HCT116 (cell line): ENCODE measurements around the gene GRAMD2A. TPM values are rescaled to one million over a fixed set of nuclear protein-coding genes. Genes with fewer than 3 reads are reported as not detected.

Experiments used
- ATAC-seq: fragments of 200-7000 bp; cut with Tn5 transposase; 2 replicates; pipeline ENCODE4 v1.9.1; 2020; ENCODE audit warnings: mild to moderate bottlenecking, moderate library complexity
- BruUV-seq: library from RNA; stranded (reverse); fragments of 400-500 nt; replicated peaks from 2 replicates; lab custom pipeline; 2021; lab: Mats Ljungman, UMichigan
- CTCF ChIA-PET: fragments of 300-600 bp; sonication (Branson Sonifier 250); formaldehyde crosslinking; loops from one replicate; lab custom pipeline; 2021; ENCODE audit warnings: antibody characterized with exemption; lab: Charles Lee
- POLR2A ChIA-PET: fragments of 300-600, 350-600 bp; sonication (Branson Sonifier 250); formaldehyde crosslinking; loops from one replicate; lab custom pipeline; 2021; ENCODE audit warnings: antibody characterized with exemption; lab: Charles Lee
- RAD21 ChIA-PET, 2 experiments: fragments of 300-600 bp; sonication (Branson Sonifier 250); formaldehyde crosslinking; loops; one replicate each; lab custom pipeline; 2023; ENCODE audit warnings: low total read pairs in 2 of 2; ENCODE audit not compliant: uncharacterized antibody in 2 of 2, unreplicated experiment in 2 of 2, low non-redundant PET in 1 of 2; lab: Charles Lee
- DNase-seq: peaks from one replicate; pipeline ENCODE4 v3.0.0-alpha.2; 2010; ENCODE audit warnings: low read depth, low spot score
- H2AFZ ChIP-seq: fragments of 200-600 bp; shearing (Covaris generic), sonication (generic); 2 replicates; pipeline ENCODE4 v1.6.1; 2017; ENCODE audit warnings: low read depth, mixed run types, mixed read lengths, antibody characterized with exemption, low read length; ENCODE audit not compliant: poor library complexity, severe bottlenecking
- H3K27ac ChIP-seq: 2 replicates; pipeline ENCODE4 v1.5.1; 2012; ENCODE audit warnings: low read depth, low read length
- H3K27me3 ChIP-seq: fragments of 200-600 bp; sonication (generic); 2 replicates; pipeline ENCODE4 v1.6.1; 2016; ENCODE audit warnings: mixed run types, low read length, mixed read lengths; ENCODE audit not compliant: insufficient read depth
- H3K36me3 ChIP-seq, 2 experiments: fragments of 200-500 bp in 1 of 2; fragments of 200-600 bp in 1 of 2; sonication (Bioruptor generic) in 1 of 2; sonication (generic) in 1 of 2; 2 replicates each; pipeline versions ENCODE4 v1.5.1 to v1.6.1; 2014 to 2016; ENCODE audit warnings: low read length in 2 of 2, inconsistent platforms in 1 of 2, mixed read lengths in 1 of 2, mixed run types in 1 of 2; ENCODE audit not compliant: insufficient read depth in 2 of 2, control insufficient read depth in 1 of 2
- H3K4me1 ChIP-seq, 2 experiments: fragments of 200-600 bp in 1 of 2; sonication (generic) in 1 of 2; 2 replicates each; pipeline versions ENCODE4 v1.5.1 to v1.6.1; 2012 to 2017; ENCODE audit warnings: low read length in 2 of 2, inconsistent platforms in 1 of 2, mild to moderate bottlenecking in 1 of 2, mixed read lengths in 1 of 2, mixed run types in 1 of 2, moderate library complexity in 1 of 2; ENCODE audit not compliant: insufficient read depth in 2 of 2, control insufficient read depth in 1 of 2
- H3K4me2 ChIP-seq: fragments of 200-600 bp; sonication (generic); 2 replicates; pipeline ENCODE4 v1.6.1; 2017; ENCODE audit warnings: mixed run types, low read length, mixed read lengths
- H3K4me3 ChIP-seq, 2 experiments: fragments of 200-600 bp in 1 of 2; sonication (generic) in 1 of 2; replicated peaks in 1 of 2; 2 replicates each; pipeline ENCODE4 v1.5.1; 2011 to 2016; ENCODE audit warnings: low read length in 2 of 2, control low read depth in 1 of 2, low read depth in 1 of 2, mild to moderate bottlenecking in 1 of 2, mixed read lengths in 1 of 2, mixed run types in 1 of 2
- H3K79me2 ChIP-seq: fragments of 200-600 bp; sonication (generic); 2 replicates; pipeline ENCODE4 v1.6.1; 2017; ENCODE audit warnings: mild to moderate bottlenecking, mixed run types, low read length, moderate library complexity, mixed read lengths; ENCODE audit not compliant: insufficient read depth
- H3K9ac ChIP-seq: fragments of 200-600 bp; sonication (generic); 2 replicates; pipeline ENCODE4 v1.6.1; 2016; ENCODE audit warnings: low read length, mixed read lengths
- H3K9me2 ChIP-seq: fragments of 200-600 bp; sonication (generic), shearing (Covaris generic); 2 replicates; pipeline ENCODE4 v1.6.1; 2017; ENCODE audit warnings: mixed run types, mild to moderate bottlenecking, moderate library complexity; ENCODE audit not compliant: insufficient read depth
- H3K9me3 ChIP-seq, 2 experiments: fragments of 200-500 bp in 1 of 2; fragments of 200-600 bp in 1 of 2; sonication (Bioruptor generic) in 1 of 2; sonication (generic) in 1 of 2; 2 replicates each; pipeline ENCODE4 v1.6.1; 2014 to 2017; ENCODE audit warnings: low read length in 2 of 2, mixed read lengths in 2 of 2, inconsistent platforms in 1 of 2, low read depth in 1 of 2, mild to moderate bottlenecking in 1 of 2, mixed run types in 1 of 2, moderate library complexity in 1 of 2; ENCODE audit not compliant: control insufficient read depth in 1 of 2, insufficient read depth in 1 of 2
- H4K20me1 ChIP-seq: fragments of 200-600 bp; sonication (generic), shearing (Covaris generic); 2 replicates; pipeline ENCODE4 v1.6.1; 2017; ENCODE audit warnings: mixed run types, mild to moderate bottlenecking, moderate library complexity; ENCODE audit not compliant: insufficient read depth
- TCF7L2 ChIP-seq: IDR thresholded peaks from 2 replicates; pipeline ENCODE4 v1.7.0; 2011; ENCODE audit warnings: borderline replicate concordance, inconsistent platforms; ENCODE audit not compliant: insufficient read depth, insufficient read length; ENCODE audit errors: extremely low read depth
- ZBTB33 ChIP-seq: IDR thresholded peaks from 2 replicates; pipeline ENCODE4 v1.6.1; 2011; ENCODE audit warnings: mild to moderate bottlenecking, low read length, moderate library complexity; ENCODE audit not compliant: insufficient replicate concordance; ENCODE audit errors: extremely low read depth
- intact Hi-C: fragments of 100-400 bp; cut with micrococcal nuclease; formaldehyde crosslinking; loops from 2 replicates; pipeline ENCODE4 v1.10.0; 2022
- total RNA-seq: library from RNA; stranded (reverse); gene quantifications from one replicate; pipeline ENCODE4 v1.2.1, GENCODE V29; 2021; ENCODE audit not compliant: unreplicated experiment
- TF ChIP-seq, protein P1 (sequence below), 3 experiments: fragments of 200-600 bp in 1 of 3; sonication (generic) in 1 of 3; IDR thresholded peaks in 2 of 3; conservative IDR thresholded peaks in 1 of 3; 2 replicates each; pipeline ENCODE4 v1.5.1; 2012 to 2017; ENCODE audit warnings: low read depth in 2 of 3, low read length in 2 of 3, antibody characterized with exemption in 1 of 3, borderline replicate concordance in 1 of 3, control low read depth in 1 of 3, mild to moderate bottlenecking in 1 of 3, mixed read lengths in 1 of 3, mixed run types in 1 of 3, moderate library complexity in 1 of 3; ENCODE audit not compliant: insufficient read depth in 1 of 3

Gene GRAMD2A
- total RNA-seq, 1 experiment from 2014 or later, result 8.0 TPM

DNA sequence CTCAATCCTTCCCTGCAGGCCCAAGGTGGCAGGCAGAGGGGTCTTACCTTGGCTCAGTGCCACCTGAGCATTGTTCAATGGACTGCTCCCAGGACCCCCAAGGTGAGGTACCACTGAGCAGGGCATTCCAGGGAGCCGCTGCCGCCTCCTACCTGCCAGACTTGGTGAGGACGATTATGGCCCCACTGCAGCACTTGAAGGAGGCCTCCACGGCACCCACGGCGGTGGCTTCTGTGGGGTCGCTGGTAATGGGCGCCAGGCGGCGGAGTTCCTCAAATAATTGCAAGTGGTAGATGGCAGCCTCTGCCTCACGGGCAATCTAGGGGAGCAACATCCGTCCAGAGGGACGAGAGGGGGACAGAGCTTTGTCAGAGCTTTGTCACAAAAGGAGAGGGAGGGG, 4.7 kb upstream of the GRAMD2A start:
- ChIA-PET RAD21 (no interaction called here), CTCF (no interaction called here), POLR2A (interaction anchor here (1.2 to 1.3 kb wide), 2 partner anchors 24 to 29 kb away, joined by 3 to 4 read pairs; partner anchors contain the start of gene PKM)
- no TSS peak for BruUV-seq
- peaks cover 0 to 19% of the 10 kb centered on the region in 2 experiments; a peak in 2 of 4 replicates for H3K4me1 ChIP-seq
- H3K4me3 ChIP-seq, result no peak overlapping the region
- no peak overlapping the region for H3K9ac ChIP-seq
- H3K27ac ChIP-seq, result peak overlapping the region; percentile 0
- no peaks in the 10 kb centered on the region for H3K9me3 ChIP-seq
- H3K79me2 ChIP-seq, result peaks cover 50% of the 10 kb centered on the region
- H3K4me2 ChIP-seq, result no peak overlapping the region
- H4K20me1 ChIP-seq, result peaks cover 25% of the 10 kb centered on the region; the same call in 1 of the 2 replicates
- no peaks in the 10 kb centered on the region for H3K27me3 ChIP-seq
- H2AFZ ChIP-seq, result no peak overlapping the region
- no peaks in the 10 kb centered on the region for H3K9me2 ChIP-seq
- TF ChIP-seq, protein P1, sequence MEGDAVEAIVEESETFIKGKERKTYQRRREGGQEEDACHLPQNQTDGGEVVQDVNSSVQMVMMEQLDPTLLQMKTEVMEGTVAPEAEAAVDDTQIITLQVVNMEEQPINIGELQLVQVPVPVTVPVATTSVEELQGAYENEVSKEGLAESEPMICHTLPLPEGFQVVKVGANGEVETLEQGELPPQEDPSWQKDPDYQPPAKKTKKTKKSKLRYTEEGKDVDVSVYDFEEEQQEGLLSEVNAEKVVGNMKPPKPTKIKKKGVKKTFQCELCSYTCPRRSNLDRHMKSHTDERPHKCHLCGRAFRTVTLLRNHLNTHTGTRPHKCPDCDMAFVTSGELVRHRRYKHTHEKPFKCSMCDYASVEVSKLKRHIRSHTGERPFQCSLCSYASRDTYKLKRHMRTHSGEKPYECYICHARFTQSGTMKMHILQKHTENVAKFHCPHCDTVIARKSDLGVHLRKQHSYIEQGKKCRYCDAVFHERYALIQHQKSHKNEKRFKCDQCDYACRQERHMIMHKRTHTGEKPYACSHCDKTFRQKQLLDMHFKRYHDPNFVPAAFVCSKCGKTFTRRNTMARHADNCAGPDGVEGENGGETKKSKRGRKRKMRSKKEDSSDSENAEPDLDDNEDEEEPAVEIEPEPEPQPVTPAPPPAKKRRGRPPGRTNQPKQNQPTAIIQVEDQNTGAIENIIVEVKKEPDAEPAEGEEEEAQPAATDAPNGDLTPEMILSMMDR (IDR thresholded peaks at IDR 0.05 in 2 of 3, conservative IDR thresholded peaks at IDR 0.05 in 1 of 3; ENCODE audit: borderline replicate concordance in 1 of 3, insufficient read depth in 1 of 3, low read depth in 2 of 3, low read length in 2 of 3), result 0 out of 6 replicates have a peak, but pooled peaks of 1 of the 3 experiments have one; percentile 6
- TF ChIP-seq TCF7L2 (no peak), ZBTB33 (no peak)
- intact Hi-C loops, result no loop called here
- ATAC-seq, result no peak
- no peak for DNase-seq
- peaks cover 68 to 80% of the 10 kb centered on the region in 2 experiments for H3K36me3 ChIP-seq
